SU-DHL-6 (cell line): ENCODE results near the gene SULT1C3.

Experiments used
- H2AFZ ChIP-seq: fragments of 200-600 bp; sonication (generic); 2 replicates; pipeline ENCODE4 v1.6.1; 2014; ENCODE audit warnings: low read depth, mild to moderate bottlenecking, moderate library complexity, mixed read lengths, antibody characterized with exemption, low read length; ENCODE audit not compliant: severe bottlenecking
- H3F3A ChIP-seq: fragments of 200-600 bp; shearing (Covaris generic); 2 replicates; pipeline ENCODE4 v1.6.0; 2016; ENCODE audit warnings: antibody characterized with exemption, mild to moderate bottlenecking; ENCODE audit not compliant: insufficient read depth
- H3K27ac ChIP-seq: fragments of 200-600 bp; sonication (generic); 2 replicates; pipeline ENCODE4 v1.5.1; 2016; ENCODE audit warnings: low read depth, mild to moderate bottlenecking, low read length, moderate library complexity, mixed read lengths
- H3K27me3 ChIP-seq: fragments of 200-600 bp; sonication (generic), shearing (Covaris generic); 2 replicates; pipeline ENCODE4 v1.6.0; 2014; ENCODE audit warnings: mild to moderate bottlenecking, low read length
- H3K36me3 ChIP-seq: fragments of 200-600 bp; sonication (generic); 2 replicates; pipeline ENCODE4 v1.6.1; 2014; ENCODE audit warnings: mild to moderate bottlenecking, low read length, mixed read lengths
- H3K4me2 ChIP-seq: fragments of 300-600, 200-600 bp; shearing (Covaris generic), sonication (generic); 2 replicates; pipeline ENCODE4 v1.6.0; 2014; ENCODE audit warnings: low read length, low read depth, mild to moderate bottlenecking; ENCODE audit not compliant: poor library complexity, severe bottlenecking
- H3K4me3 ChIP-seq: fragments of 200-600 bp; sonication (generic); 2 replicates; pipeline ENCODE4 v1.5.1; 2014; ENCODE audit warnings: antibody characterized with exemption, low read length, mild to moderate bottlenecking, mixed read lengths; ENCODE audit not compliant: insufficient read depth, poor library complexity, severe bottlenecking
- H3K79me2 ChIP-seq: fragments of 200-600 bp; sonication (generic); 2 replicates; pipeline ENCODE4 v1.6.1; 2014; ENCODE audit warnings: mild to moderate bottlenecking, low read length, moderate library complexity; ENCODE audit not compliant: insufficient read depth
- H3K9ac ChIP-seq: fragments of 200-600 bp; sonication (generic); 2 replicates; pipeline ENCODE4 v1.7.0; 2014; ENCODE audit warnings: mild to moderate bottlenecking, low read length
- H3K9me2 ChIP-seq: fragments of 200-600 bp; sonication (generic); replicated peaks from 2 replicates; pipeline ENCODE4 v1.6.1; 2014; ENCODE audit warnings: low read length; ENCODE audit not compliant: insufficient read depth
- H3K9me3 ChIP-seq: fragments of 200-600 bp; sonication (generic); 2 replicates; pipeline ENCODE4 v1.6.1; 2014; ENCODE audit warnings: low read length, mixed read lengths; ENCODE audit not compliant: insufficient read depth
- H4K20me1 ChIP-seq: fragments of 200-600 bp; sonication (generic); 2 replicates; pipeline ENCODE4 v1.6.1; 2014; ENCODE audit warnings: low read depth, mild to moderate bottlenecking, antibody characterized with exemption, low read length, moderate library complexity, mixed read lengths
- CTCF ChIP-seq: fragments of 200-600 bp; sonication (generic); IDR thresholded peaks from one replicate; pipeline ENCODE4 v1.5.1; 2017; ENCODE audit warnings: antibody characterized with exemption, mild to moderate bottlenecking, low read length, moderate library complexity; ENCODE audit not compliant: insufficient read depth, poor library complexity, severe bottlenecking
- EZH2phosphoT487 ChIP-seq: fragments of 200-600 bp; sonication (generic), shearing (Covaris generic); conservative IDR thresholded peaks from 2 replicates; pipeline ENCODE4 v1.6.1; 2018; ENCODE audit warnings: mild to moderate bottlenecking, antibody characterized with exemption, low read length, moderate library complexity, mixed read lengths

SULT1C3 gene

GRCh38 chr2:108243566-108243965 is 3.8 kb downstream of the SULT1C3 start:
- no peaks in the 10 kb centered on the region for H3F3A ChIP-seq
- no peak overlapping the region for H3K27ac ChIP-seq
- TF ChIP-seq EZH2phosphoT487 (no peak), CTCF (no peak)
- no peaks in the 10 kb centered on the region for H3K79me2 ChIP-seq
- no peaks in the 10 kb centered on the region for H3K9me3 ChIP-seq
- H2AFZ ChIP-seq: no peak overlapping the region
- no peaks in the 10 kb centered on the region for H3K9me2 ChIP-seq
- no peak overlapping the region for H3K9ac ChIP-seq
- no peaks in the 10 kb centered on the region for H3K36me3 ChIP-seq
- no peak overlapping the region for H3K4me2 ChIP-seq
- H3K27me3 ChIP-seq: no peaks in the 10 kb centered on the region
- no peak overlapping the region for H3K4me3 ChIP-seq
- no peaks in the 10 kb centered on the region for H4K20me1 ChIP-seq

DNA sequence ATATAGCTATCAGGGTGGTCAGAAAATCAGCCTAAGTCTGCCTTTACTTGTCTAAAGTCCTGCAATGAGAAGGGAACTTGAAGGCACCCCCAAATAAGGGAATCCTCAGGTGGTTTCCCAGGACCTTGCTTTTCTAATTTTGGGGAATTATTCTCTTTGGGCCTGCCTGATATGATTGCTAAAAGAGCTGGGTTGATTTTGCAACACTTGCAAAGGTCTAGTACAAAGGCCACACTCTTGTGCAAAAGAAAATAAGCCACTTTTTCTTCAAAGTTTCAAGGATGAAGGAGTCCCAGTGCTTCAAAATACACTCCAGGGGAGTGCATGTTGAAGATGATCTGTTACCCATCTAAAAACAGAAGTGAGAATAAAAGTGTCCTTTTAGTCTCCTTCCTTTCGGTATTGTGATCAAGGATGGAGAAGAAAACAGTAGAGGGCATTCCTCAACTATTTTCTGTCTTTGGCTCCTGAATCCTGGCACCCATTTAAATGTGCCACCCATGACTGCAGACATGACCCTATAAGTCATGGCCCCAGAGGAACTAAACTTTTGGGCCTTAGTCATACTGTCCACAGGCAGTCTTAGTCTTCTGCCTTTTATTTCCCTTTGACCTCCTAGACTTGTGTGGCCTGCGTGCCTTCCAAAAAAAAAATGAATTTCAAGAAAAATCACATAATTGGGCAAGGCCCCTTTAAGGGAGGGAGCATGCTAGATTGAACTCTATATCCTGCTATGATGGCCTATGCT is 5.1 kb downstream of the SULT1C3 start:
- no peaks in the 10 kb centered on the region for H3K9me3 ChIP-seq
- no peaks in the 10 kb centered on the region for H3K36me3 ChIP-seq
- no peak overlapping the region for H3K4me2 ChIP-seq
- H4K20me1 ChIP-seq: no peaks in the 10 kb centered on the region
- H2AFZ ChIP-seq: no peak overlapping the region
- no peak overlapping the region for H3K27ac ChIP-seq
- H3F3A ChIP-seq: no peaks in the 10 kb centered on the region
- H3K4me3 ChIP-seq: no peak overlapping the region
- no peaks in the 10 kb centered on the region for H3K27me3 ChIP-seq
- H3K9ac ChIP-seq: no peak overlapping the region
- H3K9me2 ChIP-seq: no peaks in the 10 kb centered on the region; the same call in 1 of the 2 replicates
- TF ChIP-seq CTCF (no peak), EZH2phosphoT487 (no peak)
- H3K79me2 ChIP-seq: no peaks in the 10 kb centered on the region

DNA sequence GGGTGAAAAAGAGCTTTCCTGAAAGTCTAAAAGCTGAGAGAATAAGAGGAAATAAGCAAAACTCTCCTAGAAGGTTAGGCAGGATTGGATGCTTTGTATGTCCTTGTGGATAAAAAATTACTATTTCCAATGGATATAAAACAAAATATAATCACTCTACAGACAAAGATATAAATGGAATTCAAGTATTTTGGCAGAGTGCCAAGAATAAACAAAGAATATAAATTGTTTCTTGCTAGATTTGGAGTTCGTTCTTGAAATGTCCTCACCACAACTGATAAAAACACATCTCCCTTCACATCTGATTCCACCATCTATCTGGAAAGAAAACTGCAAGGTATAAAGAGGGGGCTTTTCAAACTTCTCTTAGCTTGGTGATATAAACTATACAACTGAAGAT is 13.3 kb downstream of the SULT1C3 start:
- TF ChIP-seq CTCF (no peak), EZH2phosphoT487 (no peak)
- Histone ChIP-seq H3F3A (no peaks in the 10 kb centered on the region), H4K20me1 (no peaks in the 10 kb centered on the region), H3K27me3 (no peaks in the 10 kb centered on the region), H3K36me3 (no peaks in the 10 kb centered on the region), H3K9me3 (no peaks in the 10 kb centered on the region), H3K9me2 (no peaks in the 10 kb centered on the region; the same call in 1 of the 2 replicates), H3K79me2 (no peaks in the 10 kb centered on the region), H3K4me3 (no peak overlapping the region), H3K4me2 (no peak overlapping the region), H2AFZ (no peak overlapping the region), H3K27ac (no peak overlapping the region), H3K9ac (no peak overlapping the region)
